HG03457 (cell line): ENCODE data around the gene ST8SIA2.
"Not testable (repeated sequence)": the region's sequence is repeated elsewhere in the genome, so short reads cannot be mapped to it uniquely, and the experiment has no call there.

Experiments used
- ATAC-seq: cut with Tn5 transposase; IDR thresholded peaks from one replicate; pipeline ENCODE4 v1.9.1; 2021; ENCODE audit warnings: moderate number of reproducible peaks; ENCODE audit not compliant: unreplicated experiment

ST8SIA2 gene

DNA sequence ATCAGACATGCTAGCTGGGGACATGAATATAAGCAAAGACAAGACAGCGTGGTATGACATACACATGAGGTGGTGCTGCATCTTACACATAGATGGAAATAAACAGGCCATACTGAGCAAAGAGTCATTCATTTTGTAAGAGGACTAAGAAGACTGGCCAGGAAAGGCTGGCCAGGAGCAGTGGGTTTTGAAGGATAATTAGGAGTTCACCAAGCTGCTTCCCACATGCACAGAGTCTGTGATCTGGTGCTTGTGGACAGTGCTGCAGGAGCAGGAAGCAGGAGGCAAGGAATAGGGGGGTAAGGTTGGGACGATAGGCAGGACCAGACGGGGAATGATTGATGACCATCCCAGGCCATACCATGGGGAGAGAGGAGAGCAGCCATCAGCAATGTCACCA is 41.5 kb downstream of the ST8SIA2 start:
- no peak for ATAC-seq

DNA sequence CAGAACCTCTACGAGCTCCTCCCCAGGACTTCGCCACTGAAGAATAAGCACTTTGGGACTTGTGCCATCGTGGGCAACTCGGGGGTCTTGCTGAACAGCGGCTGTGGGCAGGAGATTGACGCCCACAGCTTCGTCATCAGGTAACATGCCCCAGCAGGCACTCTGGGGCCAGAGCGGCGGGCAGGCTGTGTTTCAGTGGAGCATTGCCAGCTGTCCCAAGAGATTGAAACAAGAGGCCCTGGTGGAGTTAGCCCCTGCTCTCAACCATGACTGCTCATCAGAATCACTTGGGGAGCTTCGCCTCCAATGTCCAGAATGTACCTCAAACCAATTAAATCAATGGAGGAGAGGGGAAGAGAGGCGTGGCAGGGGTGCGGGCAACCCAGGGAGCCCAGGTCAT is 44.8 kb downstream of the ST8SIA2 start:
- no peak for ATAC-seq

DNA sequence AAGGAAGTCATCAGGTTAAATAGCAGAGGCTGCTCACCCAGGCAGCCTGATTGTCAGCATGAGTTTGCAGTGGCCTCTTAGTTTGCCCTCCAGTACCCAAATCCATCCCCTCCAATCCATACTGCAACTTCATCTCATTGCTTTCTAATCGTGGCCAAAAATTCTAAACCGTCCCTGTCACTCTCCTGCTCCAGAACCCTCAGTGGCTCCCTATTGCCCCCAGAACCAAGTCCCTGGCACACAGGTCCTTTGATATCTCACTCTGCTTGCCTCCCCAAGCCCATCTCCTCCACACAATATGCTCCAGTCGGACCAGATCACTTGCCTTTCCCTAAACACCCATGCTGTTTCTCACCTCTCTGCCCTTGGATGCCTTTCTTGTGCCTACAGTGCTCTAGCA is 49.7 kb downstream of the ST8SIA2 start:
- ATAC-seq: no peak

DNA sequence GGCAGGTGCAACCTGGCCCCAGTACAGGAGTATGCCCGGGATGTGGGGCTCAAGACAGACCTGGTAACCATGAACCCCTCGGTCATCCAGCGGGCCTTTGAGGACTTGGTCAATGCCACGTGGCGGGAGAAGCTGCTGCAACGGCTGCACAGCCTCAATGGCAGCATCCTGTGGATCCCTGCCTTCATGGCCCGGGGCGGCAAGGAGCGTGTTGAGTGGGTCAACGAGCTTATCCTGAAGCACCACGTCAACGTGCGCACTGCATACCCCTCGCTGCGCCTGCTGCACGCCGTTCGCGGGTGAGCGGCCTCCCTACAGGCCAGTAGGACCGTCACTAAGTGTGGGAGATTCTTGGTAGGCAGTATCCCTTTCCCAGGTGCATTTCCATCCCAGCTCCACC is 51.0 kb downstream of the ST8SIA2 start:
- ATAC-seq: no peak

DNA sequence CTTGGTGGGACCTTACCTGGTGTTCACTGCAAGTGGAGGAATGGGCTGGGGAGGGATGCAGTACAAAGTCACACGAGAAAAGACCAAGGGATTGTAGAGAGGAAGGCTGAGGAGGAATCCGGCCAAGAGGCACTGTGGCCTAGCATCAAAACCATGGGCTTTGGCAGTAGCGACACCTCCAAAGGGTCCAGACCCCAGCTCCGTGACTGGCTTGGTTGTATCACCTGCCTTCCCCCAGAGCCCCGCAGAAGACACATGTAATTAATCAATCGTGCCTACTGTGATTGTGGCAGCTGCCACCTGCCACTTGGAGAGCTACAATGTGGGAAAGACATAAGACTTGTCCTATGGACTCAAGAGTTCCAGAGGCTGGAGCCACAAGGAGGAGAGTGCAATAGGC is 54.7 kb downstream of the ST8SIA2 start:
- ATAC-seq: no peak

DNA sequence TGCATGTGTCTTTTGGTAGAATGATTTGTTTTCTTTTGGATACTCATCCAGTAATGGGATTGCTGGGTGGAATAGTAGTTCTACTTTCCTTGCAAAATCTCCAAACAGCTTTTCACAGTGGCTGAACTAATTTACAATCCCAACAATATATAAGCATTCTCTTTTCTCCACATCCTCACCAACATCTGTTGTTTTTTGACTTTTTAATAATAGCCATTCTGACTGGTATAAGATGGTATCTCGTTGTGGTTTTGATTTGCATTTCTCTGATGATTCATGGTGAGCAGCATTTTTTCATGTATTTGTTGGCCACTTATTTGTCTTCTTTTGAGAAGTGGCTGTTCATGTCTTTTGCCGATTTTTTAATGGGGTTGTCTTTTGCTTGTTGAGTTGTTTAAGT is 55.8 kb downstream of the ST8SIA2 start:
- no peak for ATAC-seq

DNA sequence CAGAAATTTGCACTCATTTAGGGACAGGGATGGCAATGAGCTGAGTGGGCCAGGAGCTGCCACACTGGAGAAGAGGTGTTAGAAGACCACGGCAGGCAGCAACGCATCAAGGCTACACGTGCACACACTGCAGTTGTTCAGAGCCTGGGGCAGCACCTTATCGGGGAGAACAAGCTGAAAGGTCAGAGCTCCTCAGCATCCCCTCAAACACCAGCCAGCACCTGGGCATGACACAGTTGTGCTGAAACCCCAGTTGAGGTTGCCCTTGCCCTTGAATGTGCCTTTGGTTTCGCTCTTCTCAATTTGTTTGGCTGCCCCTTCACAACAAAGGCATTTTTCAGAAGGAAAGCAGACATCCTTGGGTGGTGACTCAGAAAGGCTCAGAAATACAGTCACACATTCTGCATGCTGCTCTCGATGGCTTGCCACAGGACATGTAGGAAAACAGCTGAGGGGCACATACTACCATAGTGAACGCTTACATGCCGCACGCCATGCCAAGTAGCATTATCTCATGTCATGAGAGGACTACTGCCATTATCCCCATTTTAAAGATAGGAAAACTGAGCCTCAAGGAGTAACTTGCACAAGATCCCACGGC is 57.6 kb downstream of the ST8SIA2 start:
- no peak for ATAC-seq

DNA sequence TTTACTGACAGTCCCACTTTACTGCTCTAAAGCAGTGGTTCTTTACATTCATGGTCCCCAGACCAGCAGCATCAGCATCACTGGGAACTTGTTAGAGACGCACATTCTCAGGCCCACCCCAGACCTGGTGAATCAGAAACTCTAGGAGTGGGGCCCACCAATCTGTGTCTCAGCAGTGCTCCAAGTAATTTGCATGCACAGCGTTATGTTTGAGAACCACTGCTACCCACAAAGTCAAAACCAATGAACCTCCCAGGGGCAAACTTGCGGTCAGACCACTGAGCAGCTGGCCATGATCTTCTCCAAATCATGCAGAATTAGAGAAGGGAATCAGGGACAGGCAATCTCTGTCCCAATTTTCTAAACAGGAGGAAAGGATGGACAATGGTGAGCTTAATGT is 58.5 kb downstream of the ST8SIA2 start:
- ATAC-seq: no peak

DNA sequence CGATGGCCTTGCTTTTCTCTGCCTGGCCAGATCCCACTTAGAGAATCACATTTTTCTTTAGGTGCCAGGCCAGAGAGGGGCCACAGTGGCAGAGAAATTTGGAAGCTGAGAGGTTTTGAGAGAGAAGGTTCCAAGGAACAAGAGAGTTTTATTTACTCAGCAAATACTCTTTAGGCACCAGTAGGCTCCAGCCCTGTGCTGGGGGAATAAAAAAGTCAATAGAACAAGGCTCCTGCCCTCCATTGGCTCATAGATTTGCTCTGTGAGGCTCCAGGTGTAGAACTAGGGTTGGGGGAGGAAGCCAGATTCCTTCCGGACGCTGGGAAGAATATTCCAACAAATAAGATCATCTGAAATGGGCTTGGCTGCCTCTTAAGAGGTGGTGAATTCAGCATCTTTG is 59.9 kb downstream of the ST8SIA2 start:
- no peak for ATAC-seq

DNA sequence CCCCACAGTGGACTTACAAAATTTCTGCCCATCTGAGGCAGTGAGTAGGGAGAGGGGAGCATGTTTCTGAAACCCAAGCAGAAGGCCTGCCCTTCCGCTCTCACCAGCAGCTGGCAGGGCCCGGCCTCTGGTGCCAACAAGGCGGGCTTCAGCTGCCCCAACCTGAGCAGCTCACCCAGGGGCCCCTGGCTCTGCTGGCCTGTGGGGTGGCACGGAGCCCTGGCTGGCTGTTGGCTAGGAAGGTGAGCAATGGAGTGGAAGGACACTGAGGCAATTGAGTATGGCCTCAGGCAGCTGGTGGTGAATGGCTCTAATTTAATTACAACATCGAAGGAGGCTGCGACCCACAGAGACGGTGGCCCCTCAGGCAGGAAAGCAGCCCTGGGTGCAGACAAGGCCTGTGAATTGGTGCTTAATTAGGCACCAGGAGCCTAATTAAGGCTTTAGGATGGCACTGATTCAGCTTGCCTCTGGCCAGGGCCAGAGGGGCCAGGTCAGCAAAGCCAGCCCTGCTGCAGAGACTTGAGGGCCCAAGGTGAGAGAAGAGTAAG is 60.9 kb downstream of the ST8SIA2 start:
- ATAC-seq: no peak

DNA sequence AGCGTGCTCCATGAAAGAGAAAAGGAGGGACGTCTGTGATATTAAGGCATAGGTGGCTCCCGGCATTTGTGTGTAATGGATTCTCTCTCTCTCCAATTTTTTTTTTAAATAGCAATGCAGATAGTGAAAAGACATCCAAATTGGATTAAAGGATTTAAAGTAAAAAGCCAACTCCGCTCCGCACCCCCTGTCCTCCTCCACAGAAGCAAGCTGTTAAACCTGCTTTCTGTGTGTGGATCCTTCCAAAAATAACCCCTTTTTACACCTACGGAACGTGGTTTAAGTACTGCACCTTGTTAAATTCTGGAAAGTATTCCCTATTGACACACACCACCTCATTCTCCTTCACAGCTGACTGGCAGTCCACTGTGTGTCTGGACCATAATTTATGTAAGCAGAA is 61.6 kb downstream of the ST8SIA2 start:
- ATAC-seq: no peak

DNA sequence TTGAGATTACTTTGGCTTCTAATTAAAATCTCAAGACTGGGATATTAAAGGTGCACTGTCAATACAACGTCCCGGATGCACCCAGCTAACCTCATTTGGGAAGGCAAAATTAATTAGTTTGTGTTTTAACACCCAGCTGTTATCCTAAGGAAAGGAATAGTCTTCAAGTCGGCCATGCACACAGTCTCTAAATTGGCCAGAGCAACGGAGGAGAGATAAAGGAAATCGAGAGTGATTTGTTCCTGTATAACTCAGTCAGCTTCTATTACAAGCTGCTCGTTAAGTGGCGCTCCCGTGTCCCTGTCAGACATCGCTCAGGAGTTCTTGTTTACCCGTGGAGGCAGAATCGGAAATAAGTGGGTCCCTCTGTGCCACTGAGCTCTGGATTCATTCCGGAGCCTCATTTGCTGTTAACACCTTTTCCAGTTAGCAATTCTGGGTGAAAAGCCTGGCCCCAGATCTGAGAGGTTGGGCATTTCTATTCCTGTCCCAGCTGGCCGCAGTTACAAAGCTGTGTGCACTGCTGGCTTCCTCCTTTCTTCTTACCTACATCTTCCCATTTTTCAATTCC is 63.9 kb downstream of the ST8SIA2 start:
- no peak for ATAC-seq

DNA sequence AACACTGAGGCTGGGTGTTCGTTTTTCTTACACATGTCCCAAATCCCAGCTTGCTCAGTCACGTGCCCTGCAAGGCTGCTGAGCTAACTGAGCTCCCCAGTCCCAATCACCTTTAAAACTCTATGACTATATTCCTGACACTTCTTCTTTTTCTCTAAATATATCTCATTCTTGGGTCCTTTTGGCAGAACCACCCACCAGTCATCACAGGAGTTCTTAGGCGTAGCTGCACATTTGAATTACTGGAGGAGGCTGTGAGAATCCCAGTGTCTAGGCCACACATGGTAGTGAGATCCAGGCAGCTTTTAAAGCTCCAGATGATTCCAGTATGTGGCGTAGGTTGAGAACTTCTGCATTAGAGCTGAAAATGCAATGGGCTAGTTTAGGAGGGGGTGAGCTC is 66.3 kb downstream of the ST8SIA2 start:
- ATAC-seq: no peak

DNA sequence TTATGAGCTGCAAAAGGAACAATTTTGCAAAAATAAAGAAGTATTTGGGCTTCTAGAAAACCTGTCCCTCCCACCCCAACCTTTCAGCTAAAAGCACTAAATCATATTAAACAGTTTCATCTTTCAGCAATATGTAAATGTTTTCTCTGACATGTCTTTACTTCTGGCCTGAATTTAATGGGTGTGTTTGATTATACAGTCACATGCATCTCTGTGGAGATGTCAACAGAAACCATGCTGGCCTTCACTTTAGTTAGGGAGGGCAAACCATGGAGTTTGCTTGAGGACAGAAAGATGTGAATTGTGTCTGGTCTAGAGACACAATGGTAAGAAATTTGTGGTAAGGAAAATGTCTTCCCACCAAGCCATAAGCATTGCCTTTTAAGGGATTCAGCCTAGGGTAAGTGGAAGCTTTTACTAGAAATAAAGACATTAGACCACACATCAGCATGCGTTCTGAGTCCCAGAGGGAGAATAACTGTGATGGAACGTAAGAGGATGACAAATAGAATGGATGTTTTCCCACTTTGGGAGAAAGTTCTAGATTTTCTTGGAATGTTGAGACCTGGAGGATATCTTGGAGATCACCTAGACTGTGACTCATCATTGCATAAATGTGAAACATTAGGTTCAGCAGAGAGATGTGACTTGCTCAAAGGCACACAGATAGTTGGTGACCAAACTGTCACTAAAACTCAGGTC is 68.9 kb downstream of the ST8SIA2 start:
- ATAC-seq: no peak

DNA sequence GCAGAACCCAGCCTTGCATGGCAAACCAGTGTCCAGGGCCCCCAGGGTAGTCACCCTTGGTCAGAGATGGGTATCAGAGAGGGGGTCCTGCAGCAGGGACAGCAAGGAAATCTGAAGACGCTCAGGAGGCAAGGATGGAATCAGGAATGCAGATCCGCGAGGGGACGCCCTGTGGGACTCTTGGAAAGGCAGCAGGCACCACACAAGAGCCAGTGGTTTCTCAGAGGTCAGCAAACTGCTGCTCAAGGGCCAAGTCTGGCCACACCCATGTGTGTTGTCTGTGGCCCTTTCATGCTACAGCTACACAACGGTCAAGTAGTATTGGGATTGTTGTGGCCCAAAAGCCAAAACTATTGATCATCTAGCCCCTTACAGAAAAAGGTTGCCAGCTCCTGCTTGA is 69.7 kb downstream of the ST8SIA2 start:
- ATAC-seq: no peak

DNA sequence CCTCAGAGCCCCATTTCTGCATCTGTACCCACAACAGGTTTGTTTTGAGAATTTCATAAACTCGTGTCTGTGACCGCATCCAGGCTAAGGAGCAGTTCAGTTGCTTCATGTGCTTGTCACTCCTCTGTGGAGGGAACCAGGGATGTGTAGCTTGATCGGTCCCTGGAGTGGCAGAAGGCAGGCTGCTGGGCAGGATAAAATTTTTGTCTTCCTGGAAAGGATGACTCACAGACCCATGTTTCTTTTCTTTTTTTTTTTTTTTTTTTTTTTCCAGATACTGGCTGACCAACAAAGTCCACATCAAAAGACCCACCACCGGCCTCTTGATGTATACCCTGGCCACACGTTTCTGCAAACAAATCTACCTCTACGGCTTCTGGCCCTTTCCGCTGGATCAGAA is 70.1 kb downstream of the ST8SIA2 start:
- ATAC-seq: no peak

DNA sequence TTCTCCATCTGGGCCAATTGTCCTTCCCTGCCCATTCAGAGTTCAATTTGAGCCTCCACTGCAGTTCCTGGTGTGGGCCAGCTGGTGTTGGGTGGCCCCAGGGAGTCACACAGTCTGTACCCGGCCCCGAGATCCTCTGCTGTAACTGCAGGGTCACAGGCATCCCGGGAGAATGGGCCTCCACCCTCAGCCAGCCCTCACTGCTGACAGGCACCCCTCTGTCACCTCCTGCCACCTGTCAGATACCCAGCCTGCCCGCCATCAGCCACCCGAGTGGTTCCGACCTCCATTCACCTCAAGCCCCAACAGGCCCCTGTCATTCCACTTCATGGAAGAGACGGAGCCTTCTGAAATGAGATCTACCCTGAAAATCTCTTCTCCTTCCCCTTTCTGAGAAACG is 73.2 kb downstream of the ST8SIA2 start:
- no peak for ATAC-seq

DNA sequence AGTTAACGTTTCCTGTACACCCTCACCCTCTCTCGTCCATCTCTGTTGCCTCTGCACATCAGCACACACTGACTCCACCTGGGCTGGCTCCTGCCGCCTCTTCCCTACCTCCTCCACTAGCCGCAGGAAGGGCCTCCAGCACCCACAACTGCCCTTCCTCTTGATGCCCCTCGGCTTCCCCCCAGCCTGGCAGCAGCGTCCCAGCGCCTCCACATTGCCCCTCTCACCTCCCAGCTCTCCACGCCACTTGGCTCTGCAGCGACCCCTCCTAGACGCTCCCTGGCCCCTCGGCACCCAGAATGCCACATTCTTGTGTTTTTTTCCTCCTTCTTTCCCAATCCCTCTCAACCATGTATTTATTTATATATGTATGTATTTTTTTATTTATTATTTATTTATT is 73.6 kb downstream of the ST8SIA2 start:
- no peak for ATAC-seq

DNA sequence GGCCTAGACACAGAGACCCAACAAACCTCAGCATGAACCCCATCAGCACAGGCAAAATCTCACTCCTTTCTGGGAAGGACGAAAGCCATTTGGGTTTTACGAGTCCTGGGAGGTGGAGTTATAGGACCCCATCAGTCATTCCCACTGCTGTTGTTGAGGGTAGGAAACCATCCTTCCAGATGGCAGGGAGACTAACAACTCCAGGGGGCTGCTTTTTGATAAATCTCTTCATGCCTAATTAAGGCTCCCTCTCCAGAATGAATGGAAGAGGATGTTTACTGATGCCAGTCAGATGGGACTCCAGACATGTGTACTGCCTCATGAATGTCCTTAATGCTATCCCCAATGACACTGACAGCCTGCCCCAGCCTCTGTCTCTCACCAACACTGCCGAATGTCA is 75.3 kb downstream of the ST8SIA2 start:
- no peak for ATAC-seq

DNA sequence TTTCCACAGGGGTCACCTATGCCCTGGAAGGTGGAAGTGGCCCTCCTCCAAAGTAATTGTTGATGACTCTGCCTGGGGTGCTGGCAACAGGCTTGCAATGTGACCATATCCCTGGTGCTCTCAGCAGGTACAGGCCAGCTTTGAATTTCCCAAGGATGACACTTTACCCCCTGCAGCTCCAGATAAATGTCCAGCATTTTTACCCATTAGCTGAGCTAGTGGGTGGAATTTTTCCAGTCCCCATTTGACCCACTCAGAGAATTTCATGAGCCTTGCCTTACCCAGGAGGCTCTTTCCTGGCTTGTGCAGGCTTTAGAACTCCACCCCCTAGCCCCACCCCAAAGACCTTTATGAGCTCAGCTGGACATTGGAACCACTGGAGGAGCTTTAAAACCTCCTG is 77.6 kb downstream of the ST8SIA2 start:
- ATAC-seq: no peak

DNA sequence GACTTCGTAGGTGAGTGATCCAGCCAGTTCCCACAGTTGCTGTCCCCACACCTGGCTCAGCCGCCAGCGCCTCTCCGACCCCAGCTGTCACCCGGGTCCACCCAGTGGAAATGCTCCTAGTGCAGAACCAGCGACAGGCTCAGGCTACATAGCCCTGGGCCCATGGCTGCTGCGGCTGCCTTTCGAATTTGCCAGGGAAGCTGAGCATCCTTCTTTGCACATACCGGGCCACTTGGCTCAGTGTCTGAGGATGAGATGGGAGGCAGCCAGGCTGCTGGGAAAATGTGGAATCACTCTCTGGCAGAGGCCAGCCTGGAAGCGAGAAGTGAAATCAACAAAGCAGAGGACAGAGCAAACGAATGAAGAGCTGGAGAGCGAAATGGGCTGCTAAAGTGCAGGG is 80.1 kb downstream of the ST8SIA2 start:
- no peak for ATAC-seq

DNA sequence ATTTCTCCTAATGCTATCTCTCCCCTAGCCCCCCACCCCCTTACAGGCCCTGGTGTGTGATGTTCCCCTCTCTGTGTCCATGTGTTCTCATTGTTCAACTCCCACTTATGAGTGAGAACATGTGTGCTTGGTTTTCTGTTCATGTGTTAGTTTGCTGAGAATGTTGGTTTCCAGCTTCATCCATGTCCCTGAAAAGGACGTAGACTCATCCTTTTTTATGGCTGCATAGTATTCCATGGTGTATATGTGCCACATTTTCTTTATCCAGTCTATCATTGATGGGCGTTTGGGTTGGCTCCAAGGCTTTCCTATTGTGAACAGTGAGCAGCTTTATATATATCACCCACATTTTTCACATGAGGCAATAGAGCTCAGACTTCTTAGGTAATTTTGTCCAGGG is 86.0 kb downstream of the ST8SIA2 start:
- not testable (repeated sequence) for ATAC-seq
